CD14-positive monocyte (primary cell): ENCODE results near the gene B4GALT1. TPM values are rescaled to one million over a fixed set of nuclear protein-coding genes. Genes with fewer than 3 reads are reported as not detected.

Experiments used
- DNase-seq, 3 donors: peaks; one replicate each; pipeline ENCODE4 v3.0.0-alpha.2; 2011 to 2022
- H2AFZ ChIP-seq: 2 replicates; pipeline ENCODE4 v1.6.0; 2012; ENCODE audit warnings: mild to moderate bottlenecking, low read depth, low read length, inconsistent platforms; ENCODE audit not compliant: insufficient read depth, poor library complexity, severe bottlenecking
- H3K27ac ChIP-seq, 2 donors: 1 replicate in 1 of 2; 2 replicates in 1 of 2; pipeline ENCODE4 v1.5.1; 2012 to 2013; ENCODE audit warnings: low read length in 2 of 2, control low read depth in 1 of 2, inconsistent platforms in 1 of 2, low read depth in 1 of 2, mild to moderate bottlenecking in 1 of 2
- H3K27me3 ChIP-seq, 2 donors: one replicate each; pipeline versions ENCODE4 v1.6.0 to v1.6.1; 2011 to 2013; ENCODE audit warnings: low read length in 2 of 2; ENCODE audit not compliant: control insufficient read depth in 2 of 2, insufficient read depth in 2 of 2
- H3K36me3 ChIP-seq, 2 donors: replicated peaks in 1 of 2; 1 replicate in 1 of 2; 2 replicates in 1 of 2; pipeline versions ENCODE4 v1.5.1 to v1.6.1; 2012 to 2013; ENCODE audit warnings: low read length in 2 of 2, control low read depth in 1 of 2, inconsistent platforms in 1 of 2, mild to moderate bottlenecking in 1 of 2; ENCODE audit not compliant: insufficient read depth in 2 of 2, control insufficient read depth in 1 of 2
- H3K4me1 ChIP-seq, 2 donors: 1 replicate in 1 of 2; 2 replicates in 1 of 2; pipeline versions ENCODE4 v1.5.1 to v1.6.1; 2012 to 2013; ENCODE audit warnings: low read length in 2 of 2, control low read depth in 1 of 2, inconsistent platforms in 1 of 2, mild to moderate bottlenecking in 1 of 2, moderate library complexity in 1 of 2; ENCODE audit not compliant: insufficient read depth in 2 of 2, control insufficient read depth in 1 of 2
- H3K4me2 ChIP-seq: replicated peaks from 2 replicates; pipeline ENCODE3; 2012; ENCODE audit warnings: low read length, moderate library complexity, mild to moderate bottlenecking; ENCODE audit not compliant: poor library complexity, severe bottlenecking; ENCODE audit errors: extremely low read depth
- H3K4me3 ChIP-seq, 3 experiments: fragments of 200-600 bp in 1 of 3; sonication (generic) in 1 of 3; replicated peaks in 1 of 3; 1 replicate in 2 of 3; 2 replicates in 1 of 3; pipeline ENCODE4 v1.5.1; 2011 to 2013; ENCODE audit warnings: low read length in 3 of 3, mild to moderate bottlenecking in 3 of 3, control low read depth in 2 of 3, low read depth in 2 of 3, inconsistent platforms in 1 of 3, moderate library complexity in 1 of 3
- H3K79me2 ChIP-seq: 2 replicates; pipeline ENCODE4 v1.6.0; 2012; ENCODE audit warnings: mild to moderate bottlenecking, control low read depth, inconsistent platforms, low read length, moderate library complexity; ENCODE audit not compliant: insufficient read depth
- H3K9ac ChIP-seq: 2 replicates; pipeline ENCODE4 v1.6.0; 2017; ENCODE audit warnings: low read length, mild to moderate bottlenecking; ENCODE audit not compliant: insufficient read depth, poor library complexity, severe bottlenecking
- H3K9me3 ChIP-seq, 2 donors: replicated peaks in 1 of 2; 1 replicate in 1 of 2; 2 replicates in 1 of 2; pipeline versions ENCODE4 v1.5.1 to v1.6.1; 2012 to 2013; ENCODE audit warnings: low read length in 2 of 2, control low read depth in 1 of 2; ENCODE audit not compliant: control insufficient read depth in 1 of 2, insufficient read depth in 1 of 2
- H4K20me1 ChIP-seq: 2 replicates; pipeline ENCODE4 v1.6.0; 2012; ENCODE audit warnings: mild to moderate bottlenecking, low read length, control low read depth, moderate library complexity; ENCODE audit not compliant: insufficient read depth
- H3K27ac Mint-ChIP-seq, 7 donors: one replicate each; pipeline ENCODE4 v1.8.0; 2020; ENCODE audit warnings: mild to moderate bottlenecking in 7 of 7, mixed read lengths in 7 of 7, moderate library complexity in 6 of 7, inconsistent platforms in 2 of 7
- H3K27me3 Mint-ChIP-seq, 3 donors: one replicate each; pipeline ENCODE4 v1.8.0; 2021 to 2022; ENCODE audit warnings: low read depth in 3 of 3, mild to moderate bottlenecking in 3 of 3, mixed read lengths in 3 of 3, moderate library complexity in 3 of 3, inconsistent platforms in 1 of 3
- H3K36me3 Mint-ChIP-seq, 2 donors: one replicate each; pipeline ENCODE4 v1.8.0; 2020; ENCODE audit warnings: mixed read lengths in 2 of 2, inconsistent platforms in 1 of 2, mild to moderate bottlenecking in 1 of 2
- H3K4me1 Mint-ChIP-seq: one replicate; pipeline ENCODE4 v1.8.0; 2020; ENCODE audit warnings: mild to moderate bottlenecking, mixed read lengths
- H3K4me3 Mint-ChIP-seq, 2 donors: one replicate each; pipeline ENCODE4 v1.8.0; 2020; ENCODE audit warnings: mild to moderate bottlenecking in 2 of 2, mixed read lengths in 2 of 2, moderate library complexity in 1 of 2
- H3K9me3 Mint-ChIP-seq, 7 donors: one replicate each; pipeline ENCODE4 v1.8.0; 2020 to 2022; ENCODE audit warnings: mixed read lengths in 7 of 7, mild to moderate bottlenecking in 6 of 7, moderate library complexity in 6 of 7, inconsistent platforms in 2 of 7
- CTCF ChIP-seq: fragments of 200-600 bp; IDR thresholded peaks from one replicate; pipeline ENCODE4 v1.8.0; 2022; ENCODE audit warnings: antibody characterized with exemption, mild to moderate bottlenecking
- WGBS: methylation state at CpG from one replicate; pipeline ENCODE4 v1.1.5; 2013; ENCODE audit warnings: missing lambda C conversion rate; ENCODE audit not compliant: insufficient coverage; 5-methylcytosine and 5-hydroxymethylcytosine counted together
- intact Hi-C, 2 donors: fragments of 100-400 bp; cut with micrococcal nuclease; formaldehyde crosslinking; loops; one replicate each; pipeline versions ENCODE4 v1.15.0 to v1.15.1; 2023
- polyA plus RNA-seq, 3 donors: library from polyadenylated mRNA; depleted of rRNA in 1 of 3; unstranded in 2 of 3; stranded (reverse) in 1 of 3; fragments of 300-500 nt in 2 of 3; fragments of >200 nt in 1 of 3; fragmentation: Illumina TruSeq in 2 of 3; gene quantifications; 1 replicate in 2 of 3; 2 replicates in 1 of 3; pipeline ENCODE4 v1.2.3, GENCODE V29; 2012 to 2021

Gene B4GALT1
- polyA plus RNA-seq, 3 donors, result 27.6 to 53.7 (median 38.6) TPM

- no peaks in the 10 kb centered on the region for H3K9me3 Mint-ChIP-seq
- Histone ChIP-seq H3K4me1 (peaks cover 15 to 16% of the 10 kb centered on the region in 2 donors), H3K79me2 (peaks cover 25% of the 10 kb centered on the region), H3K4me2 (no peak overlapping the region), H3K9ac (no peak overlapping the region), H3K9me3 (no peaks in the 10 kb centered on the region), H3K27ac (peak overlapping the region in 1 of 2 donors; percentile 66), H3K4me3 (no peak overlapping the region), H3K27me3 (no peaks in the 10 kb centered on the region), H2AFZ (no peak overlapping the region), H3K36me3 (peaks cover 56 to 94% of the 10 kb centered on the region in 2 donors), H4K20me1 (peaks cover 94% of the 10 kb centered on the region)
- peaks cover 72 to 90% of the 10 kb centered on the region in 2 donors for H3K36me3 Mint-ChIP-seq
- intact Hi-C loops, result no loop called here
- peak overlapping the region in 1 of 2 donors; percentile 50 for H3K4me3 Mint-ChIP-seq
- peak overlapping the region in 6 of 7 donors; percentile 20 to 88 (median 82) for H3K27ac Mint-ChIP-seq
- H3K4me1 Mint-ChIP-seq, result peaks cover 14% of the 10 kb centered on the region
- no peak for TF ChIP-seq CTCF
- 0% methylated on average over 1 of the region's 2 CpGs for WGBS
- DNase-seq, result peak in 1 of 3 donors; percentile 5
- H3K27me3 Mint-ChIP-seq, result peaks cover 0 to under 1% (median 0%) of the 10 kb centered on the region in 3 donors
Measured at GRCh38 chr9:33116860-33117259, 50.3 kb downstream of the B4GALT1 start.

- peaks cover 11% of the 10 kb centered on the region for H3K79me2 ChIP-seq
- 96% methylated on average over 3 of the region's 3 CpGs for WGBS
- no peak for TF ChIP-seq CTCF
- H3K4me1 ChIP-seq, result peaks cover 15 to 16% of the 10 kb centered on the region in 2 donors
- no peak overlapping the region for H3K27ac ChIP-seq
- no peak overlapping the region for H3K9ac ChIP-seq
- no peak overlapping the region for H3K4me3 Mint-ChIP-seq
- no peak overlapping the region for H3K27ac Mint-ChIP-seq
- peaks cover 94% of the 10 kb centered on the region for H4K20me1 ChIP-seq
- no peak for DNase-seq
- no peak overlapping the region for H3K4me3 ChIP-seq
- peaks cover 50 to 94% of the 10 kb centered on the region in 2 donors for H3K36me3 ChIP-seq
- H3K4me2 ChIP-seq, result no peak overlapping the region
- H3K4me1 Mint-ChIP-seq, result peaks cover 14% of the 10 kb centered on the region
- no peaks in the 10 kb centered on the region for H3K27me3 Mint-ChIP-seq
- no peak overlapping the region for H2AFZ ChIP-seq
- H3K36me3 Mint-ChIP-seq, result peaks cover 77 to 95% of the 10 kb centered on the region in 2 donors
- no peaks in the 10 kb centered on the region for H3K9me3 Mint-ChIP-seq
- intact Hi-C loops, result no loop called here
- H3K27me3 ChIP-seq, result no peaks in the 10 kb centered on the region
- H3K9me3 ChIP-seq, result no peaks in the 10 kb centered on the region
Measured at GRCh38 chr9:33114746-33115145, 52.4 kb downstream of the B4GALT1 start.
